ENCODE measurements around the gene MTMR8. TPM values are rescaled to one million over a fixed set of nuclear protein-coding genes. Genes with fewer than 3 reads are reported as not detected.

MTMR8 gene
- total RNA-seq, 1 experiment from 2014 or later, result 1.1 TPM

- H3K4me2 ChIP-seq (ENCODE audit: low read length), result no peak overlapping the region
- ChIA-PET CTCF (no interaction called here), RAD21 (ENCODE audit: low non-redundant PET in 1 of 2, low total read pairs in 2 of 2, uncharacterized antibody in 2 of 2, unreplicated experiment in 2 of 2) (no interaction called here), POLR2A (no interaction called here)
- no peaks in the 10 kb centered on the region for H3K27me3 ChIP-seq (ENCODE audit: insufficient read depth, low read length)
- no peaks in the 10 kb centered on the region for H4K20me1 ChIP-seq (ENCODE audit: insufficient read depth)
- ATAC-seq (no peak), DNase-seq (ENCODE audit: low read depth, low spot score) (no peak)
- H3K27ac ChIP-seq (ENCODE audit: low read depth, low read length), result no peak overlapping the region
- no peak overlapping the region for H3K9ac ChIP-seq (ENCODE audit: low read length)
- H3K9me3 ChIP-seq (ENCODE audit: control insufficient read depth in 1 of 2, insufficient read depth in 1 of 2, low read depth in 1 of 2, low read length in 2 of 2), result no peaks in the 10 kb centered on the region
- H3K4me3 ChIP-seq (replicated peaks in 1 of 2; ENCODE audit: low read depth in 1 of 2, low read length in 2 of 2), result no peak overlapping the region
- no peaks in the 10 kb centered on the region for H3K9me2 ChIP-seq (ENCODE audit: insufficient read depth)
- no peaks in the 10 kb centered on the region for H3K79me2 ChIP-seq (ENCODE audit: insufficient read depth, low read length)
- H2AFZ ChIP-seq (ENCODE audit: low read depth, low read length, poor library complexity, severe bottlenecking), result no peak overlapping the region
- TF ChIP-seq SRF (IDR thresholded peaks at IDR 0.05; ENCODE audit: low read depth) (no peak), EZH2phosphoT487 (IDR thresholded peaks at IDR 0.05; ENCODE audit: borderline replicate concordance) (no peak), POLR2A (IDR thresholded peaks at IDR 0.05; ENCODE audit: borderline replicate concordance, extremely low read depth, insufficient read depth, insufficient read length) (no peak), FOSL1 (IDR thresholded peaks at IDR 0.05; ENCODE audit: low read depth) (no peak), EGR1 (IDR thresholded peaks at IDR 0.05; ENCODE audit: low read depth) (no peak)
- no peaks in the 10 kb centered on the region for H3K4me1 ChIP-seq (ENCODE audit: control insufficient read depth in 1 of 2, insufficient read depth in 2 of 2, low read length in 2 of 2)
- no TSS peak for BruUV-seq (replicated peaks)
- no peaks in the 10 kb centered on the region for H3K36me3 ChIP-seq (ENCODE audit: control insufficient read depth in 1 of 2, insufficient read depth in 2 of 2, low read length in 2 of 2)
- intact Hi-C loops (cut with micrococcal nuclease), result no loop called here
Observed at GRCh38 chrX:64330284-64330683, 65.0 kb downstream of the MTMR8 start.

- no peaks in the 10 kb centered on the region for H3K27me3 ChIP-seq (ENCODE audit: insufficient read depth, low read length)
- no peaks in the 10 kb centered on the region for H3K9me3 ChIP-seq (ENCODE audit: control insufficient read depth in 1 of 2, insufficient read depth in 1 of 2, low read depth in 1 of 2, low read length in 2 of 2)
- no peaks in the 10 kb centered on the region for H3K36me3 ChIP-seq (ENCODE audit: control insufficient read depth in 1 of 2, insufficient read depth in 2 of 2, low read length in 2 of 2)
- no peak for DNase-seq (ENCODE audit: low read depth, low spot score)
- H2AFZ ChIP-seq (ENCODE audit: low read depth, low read length, poor library complexity, severe bottlenecking), result no peak overlapping the region
- no peak overlapping the region for H3K9ac ChIP-seq (ENCODE audit: low read length)
- ATAC-seq, result no peak
- BruUV-seq (replicated peaks), result no TSS peak
- POLR2A ChIA-PET, result no interaction called here
- CTCF ChIA-PET, result no interaction called here
- no peak overlapping the region for H3K27ac ChIP-seq (ENCODE audit: low read depth, low read length)
- H3K4me2 ChIP-seq (ENCODE audit: low read length), result no peak overlapping the region
- TF ChIP-seq EZH2 (IDR thresholded peaks at IDR 0.05), result no peak
- H4K20me1 ChIP-seq (ENCODE audit: insufficient read depth), result no peaks in the 10 kb centered on the region
- no peaks in the 10 kb centered on the region for H3K9me2 ChIP-seq (ENCODE audit: insufficient read depth)
- H3K79me2 ChIP-seq (ENCODE audit: insufficient read depth, low read length), result no peaks in the 10 kb centered on the region
- H3K4me3 ChIP-seq (replicated peaks in 1 of 2; ENCODE audit: low read depth in 1 of 2, low read length in 2 of 2), result no peak overlapping the region
- RAD21 ChIA-PET (ENCODE audit: low non-redundant PET in 1 of 2, low total read pairs in 2 of 2, uncharacterized antibody in 2 of 2, unreplicated experiment in 2 of 2), result no interaction called here
- H3K4me1 ChIP-seq (ENCODE audit: control insufficient read depth in 1 of 2, insufficient read depth in 2 of 2, low read length in 2 of 2), result no peaks in the 10 kb centered on the region
- intact Hi-C loops (cut with micrococcal nuclease), result no loop called here
Observed at GRCh38 chrX:64321507-64321906, 73.7 kb downstream of the MTMR8 start.
